H1 (cell line): ENCODE results near the gene CABLES2.

Experiments
- ATF3 ChIP-seq: IDR thresholded peaks from 2 replicates; pipeline ENCODE4 v1.6.1; 2011; ENCODE audit warnings: low read depth, mild to moderate bottlenecking, low read length; ENCODE audit not compliant: insufficient read depth
- CREB1 ChIP-seq: IDR thresholded peaks from 2 replicates; pipeline ENCODE4 v1.6.1; 2012; ENCODE audit warnings: inconsistent platforms
- CTCF ChIP-seq, 3 experiments: IDR thresholded peaks; 1 replicate in 2 of 3; 2 replicates in 1 of 3; pipeline versions ENCODE4 v1.5.1 to v1.6.1; 2011; ENCODE audit warnings: low read length in 3 of 3, mild to moderate bottlenecking in 3 of 3, inconsistent platforms in 2 of 3, low read depth in 1 of 3, moderate library complexity in 1 of 3; ENCODE audit not compliant: insufficient read depth in 1 of 3; ENCODE audit errors: control extremely low read depth in 1 of 3
- E2F6 ChIP-seq: IDR thresholded peaks from 2 replicates; pipeline ENCODE4 v1.6.1; 2012; ENCODE audit warnings: inconsistent platforms
- EGR1 ChIP-seq: IDR thresholded peaks from 2 replicates; pipeline ENCODE4 v1.6.1; 2011; ENCODE audit warnings: low read depth, low read length, borderline replicate concordance
- EP300 ChIP-seq, 2 experiments: IDR thresholded peaks; 1 replicate in 1 of 2; 2 replicates in 1 of 2; pipeline ENCODE4 v1.6.1; 2011 to 2012; ENCODE audit warnings: low read depth in 2 of 2, low read length in 2 of 2, mild to moderate bottlenecking in 2 of 2, borderline replicate concordance in 1 of 2, inconsistent platforms in 1 of 2, moderate library complexity in 1 of 2
- EZH2 ChIP-seq: fragments of 200-600 bp; sonication (generic); IDR thresholded peaks from 2 replicates; pipeline ENCODE4 v1.7.1; 2012; ENCODE audit warnings: low read depth, mild to moderate bottlenecking, moderate library complexity, low read length, inconsistent platforms; ENCODE audit not compliant: severe bottlenecking
- JUND ChIP-seq: IDR thresholded peaks from 2 replicates; pipeline ENCODE4 v1.6.1; 2011; ENCODE audit warnings: mild to moderate bottlenecking, improper control_type of control experiment, low read length
- POLR2A ChIP-seq, 2 experiments: IDR thresholded peaks; 1 replicate in 1 of 2; 2 replicates in 1 of 2; pipeline ENCODE4 v1.6.1; 2011; ENCODE audit warnings: low read depth in 2 of 2, low read length in 2 of 2, mild to moderate bottlenecking in 2 of 2; ENCODE audit errors: control extremely low read depth in 1 of 2
- SRF ChIP-seq: IDR thresholded peaks from 2 replicates; pipeline ENCODE4 v1.6.1; 2011; ENCODE audit warnings: mild to moderate bottlenecking, low read depth, low read length, moderate library complexity
- TF ChIP-seq, protein P1 (sequence below): IDR thresholded peaks from 2 replicates; pipeline ENCODE4 v1.6.1; 2012; ENCODE audit warnings: low read length, inconsistent platforms

DNA sequence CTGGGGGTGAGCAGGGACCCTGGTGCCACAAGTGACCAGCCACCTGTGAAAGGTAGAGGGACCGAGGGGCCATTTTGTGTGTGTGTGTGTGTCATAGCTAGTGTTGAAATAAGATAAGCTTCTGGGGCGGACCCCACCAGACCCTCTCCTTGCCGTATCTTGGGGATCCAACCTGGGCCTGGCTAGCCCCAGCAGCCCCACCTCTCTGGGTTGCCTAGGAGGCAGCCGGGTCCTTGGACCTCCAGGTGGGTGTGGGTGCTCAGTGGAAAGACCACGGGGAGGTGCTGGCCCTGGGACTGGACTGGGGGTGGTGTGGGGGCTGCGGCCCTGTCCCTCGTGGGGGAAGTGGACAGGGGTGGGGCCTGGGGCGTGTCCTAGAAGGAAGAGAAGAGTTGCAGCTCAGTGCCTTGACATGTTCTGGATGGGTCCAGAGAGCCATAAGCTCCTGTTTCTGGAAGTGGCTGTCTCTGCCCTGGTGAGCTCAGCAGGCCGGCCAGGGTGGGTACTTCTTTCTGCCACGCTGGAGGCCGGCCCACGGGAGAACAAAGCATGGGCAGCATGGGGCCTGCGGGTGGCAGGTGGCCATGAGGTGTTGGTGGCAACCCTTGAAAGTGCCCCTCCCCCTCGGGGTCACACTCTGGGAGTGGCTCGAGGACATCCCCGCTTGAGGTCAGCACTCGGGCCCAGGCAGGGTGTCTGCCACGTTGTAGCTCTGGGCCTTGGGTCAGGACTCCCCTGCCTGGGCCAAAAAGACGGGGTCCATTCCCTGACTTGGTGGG is 11.8 kb upstream of the CABLES2 start:
- no peak for TF ChIP-seq CTCF (IDR thresholded peaks at IDR 0.05; ENCODE audit: control extremely low read depth in 1 of 3, insufficient read depth in 1 of 3, low read depth in 1 of 3, low read length in 3 of 3)
- no peak for TF ChIP-seq JUND
- no peak for TF ChIP-seq ATF3
- TF ChIP-seq POLR2A (IDR thresholded peaks at IDR 0.05; ENCODE audit: control extremely low read depth in 1 of 2, low read depth in 2 of 2, low read length in 2 of 2): no peak
- no peak for TF ChIP-seq CREB1
- TF ChIP-seq E2F6: no peak
- TF ChIP-seq, protein P1, sequence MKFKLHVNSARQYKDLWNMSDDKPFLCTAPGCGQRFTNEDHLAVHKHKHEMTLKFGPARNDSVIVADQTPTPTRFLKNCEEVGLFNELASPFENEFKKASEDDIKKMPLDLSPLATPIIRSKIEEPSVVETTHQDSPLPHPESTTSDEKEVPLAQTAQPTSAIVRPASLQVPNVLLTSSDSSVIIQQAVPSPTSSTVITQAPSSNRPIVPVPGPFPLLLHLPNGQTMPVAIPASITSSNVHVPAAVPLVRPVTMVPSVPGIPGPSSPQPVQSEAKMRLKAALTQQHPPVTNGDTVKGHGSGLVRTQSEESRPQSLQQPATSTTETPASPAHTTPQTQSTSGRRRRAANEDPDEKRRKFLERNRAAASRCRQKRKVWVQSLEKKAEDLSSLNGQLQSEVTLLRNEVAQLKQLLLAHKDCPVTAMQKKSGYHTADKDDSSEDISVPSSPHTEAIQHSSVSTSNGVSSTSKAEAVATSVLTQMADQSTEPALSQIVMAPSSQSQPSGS: no peak
- no peak for TF ChIP-seq EZH2
- TF ChIP-seq EP300 (IDR thresholded peaks at IDR 0.05; ENCODE audit: borderline replicate concordance in 1 of 2, low read depth in 2 of 2, low read length in 2 of 2): no peak
- TF ChIP-seq EGR1: no peak
- no peak for TF ChIP-seq SRF
